ENCODE results near the gene IGF1R. TPM values are rescaled to one million over a fixed set of nuclear protein-coding genes. Genes with fewer than 3 reads are reported as not detected.

The IGF1R gene
- total and polyA plus RNA-seq, 2 experiments from 2014 or later: 9.5 to 92.4 TPM

GRCh38 chr15:98790270-98790669, 141.9 kb downstream of the IGF1R start:
- no peak for TF ChIP-seq CTCF (IDR thresholded peaks at IDR 0.05; ENCODE audit: low read depth, low read length)
- Histone ChIP-seq H3K27me3 (no peaks in the 10 kb centered on the region), H3K27ac (no peak overlapping the region), H3K9me3 (ENCODE audit: low read depth) (no peaks in the 10 kb centered on the region), H3K36me3 (no peaks in the 10 kb centered on the region), H3K4me3 (no peak overlapping the region), H3K4me1 (ENCODE audit: low read depth) (peaks cover 47% of the 10 kb centered on the region)
- no peak for DNase-seq (ENCODE audit: low read depth in 1 of 2, low spot score in 1 of 2)

GRCh38 chr15:98791046-98791701, 142.8 kb downstream of the IGF1R start:
- H3K4me1 ChIP-seq (ENCODE audit: low read depth): peaks cover 38% of the 10 kb centered on the region

GRCh38 chr15:98792117-98792516, 143.8 kb downstream of the IGF1R start:
- Histone ChIP-seq H3K4me3 (no peak overlapping the region), H3K27me3 (no peaks in the 10 kb centered on the region), H3K9me3 (ENCODE audit: low read depth) (no peaks in the 10 kb centered on the region), H3K27ac (no peak overlapping the region), H3K36me3 (no peaks in the 10 kb centered on the region), H3K4me1 (ENCODE audit: low read depth) (peaks cover 29% of the 10 kb centered on the region)
- no peak for DNase-seq (ENCODE audit: low read depth in 1 of 2, low spot score in 1 of 2)
- TF ChIP-seq CTCF (IDR thresholded peaks at IDR 0.05; ENCODE audit: low read depth, low read length): no peak

More at GRCh38 chr15:98791046-98791701, 142.8 kb downstream of the IGF1R start:
- Histone ChIP-seq H3K36me3 (no peaks in the 10 kb centered on the region), H3K27me3 (no peaks in the 10 kb centered on the region), H3K4me3 (no peak overlapping the region), H3K27ac (no peak overlapping the region), H3K9me3 (ENCODE audit: low read depth) (no peaks in the 10 kb centered on the region)
- TF ChIP-seq CTCF (IDR thresholded peaks at IDR 0.05; ENCODE audit: low read depth, low read length): no peak
- DNase-seq (ENCODE audit: low read depth in 1 of 2, low spot score in 1 of 2): no peak

- DNase-seq (ENCODE audit: low read depth in 1 of 2, low spot score in 1 of 2): no peak
- H3K4me3 ChIP-seq: no peak overlapping the region
- no peak for TF ChIP-seq CTCF (IDR thresholded peaks at IDR 0.05; ENCODE audit: low read depth, low read length)
- H3K36me3 ChIP-seq: no peaks in the 10 kb centered on the region
- no peaks in the 10 kb centered on the region for H3K27me3 ChIP-seq
- H3K4me1 ChIP-seq (ENCODE audit: low read depth): peaks cover 19% of the 10 kb centered on the region
- H3K9me3 ChIP-seq (ENCODE audit: low read depth): no peaks in the 10 kb centered on the region
- no peak overlapping the region for H3K27ac ChIP-seq
These were observed 145.9 kb downstream of the IGF1R start for GRCh38 chr15:98794211-98794610.

GRCh38 chr15:98794748-98795147, 146.4 kb downstream of the IGF1R start:
- no peak for TF ChIP-seq CTCF (IDR thresholded peaks at IDR 0.05; ENCODE audit: low read depth, low read length)
- no peaks in the 10 kb centered on the region for H3K27me3 ChIP-seq
- no peak overlapping the region for H3K4me3 ChIP-seq
- H3K27ac ChIP-seq: no peak overlapping the region
- no peaks in the 10 kb centered on the region for H3K36me3 ChIP-seq
- H3K4me1 ChIP-seq (ENCODE audit: low read depth): peaks cover 24% of the 10 kb centered on the region
- no peaks in the 10 kb centered on the region for H3K9me3 ChIP-seq (ENCODE audit: low read depth)
- no peak for DNase-seq (ENCODE audit: low read depth in 1 of 2, low spot score in 1 of 2)
